Measurements from ENCODE around the gene KIAA1755. TPM values are rescaled to one million over a fixed set of nuclear protein-coding genes. Genes with fewer than 3 reads are reported as not detected.
"Not testable (repeated sequence)": the region's sequence is repeated elsewhere in the genome, so short reads cannot be mapped to it uniquely, and the experiment has no call there.

KIAA1755 gene
- total RNA-seq, 8 experiments from 2014 or later = 0.05 to 73.6 (median 1.2) TPM

GRCh38 chr20:38269040-38269439 is 8.5 kb upstream of the KIAA1755 start:
- Histone ChIP-seq H3K4me1 (replicated peaks in 1 of 2) (no peaks in the 10 kb centered on the region), H3K27ac (no peak overlapping the region), H3K4me3 (no peak overlapping the region)
- WGBS, 10 experiments = 86 to 100% (median 100%) methylated on average over 1 to 3 of the region's 3 CpGs; no CpG with 5 or more reads in 3 of the 10 experiments
- in situ Hi-C loops (cut with MboI; ENCODE audit: low pct_unique_long_range_greater_than_20kb in 2 of 9, low sequenced_read_pairs in 9 of 9, unreplicated experiment in 9 of 9) = no loop called here
- ATAC-seq (replicated peaks in 6 of 8) = no peak

GRCh38 chr20:38267901-38268514 is 7.5 kb upstream of the KIAA1755 start:
- in situ Hi-C loops (cut with MboI; ENCODE audit: low pct_unique_long_range_greater_than_20kb in 2 of 9, low sequenced_read_pairs in 9 of 9, unreplicated experiment in 9 of 9) = no loop called here
- H3K27ac ChIP-seq = no peak overlapping the region
- WGBS, 10 experiments = 0 to 83% (median 63%) methylated on average over 1 to 4 of the region's 5 CpGs
- H3K4me3 ChIP-seq = no peak overlapping the region
- H3K4me1 ChIP-seq (replicated peaks in 1 of 2) = no peaks in the 10 kb centered on the region
- ATAC-seq (replicated peaks in 6 of 8) = no peak

GRCh38 chr20:38267296-38267695 is 6.8 kb upstream of the KIAA1755 start:
- ATAC-seq (replicated peaks in 6 of 8) = no peak
- Histone ChIP-seq H3K27ac (no peak overlapping the region), H3K4me1 (replicated peaks in 1 of 2) (no peaks in the 10 kb centered on the region), H3K4me3 (no peak overlapping the region)
- in situ Hi-C loops (cut with MboI; ENCODE audit: low pct_unique_long_range_greater_than_20kb in 2 of 9, low sequenced_read_pairs in 9 of 9, unreplicated experiment in 9 of 9) = no loop called here
- 20 to 100% (median 88%) methylated on average over 1 to 2 of the region's 2 CpGs; no CpG with 5 or more reads in 1 of the 10 experiments for WGBS, 10 experiments

GRCh38 chr20:38266426-38266825 is 5.9 kb upstream of the KIAA1755 start:
- no peak for ATAC-seq (replicated peaks in 6 of 8)
- in situ Hi-C loops (cut with MboI; ENCODE audit: low pct_unique_long_range_greater_than_20kb in 2 of 9, low sequenced_read_pairs in 9 of 9, unreplicated experiment in 9 of 9) = no loop called here
- 68 to 100% (median 88%) methylated on average over 2 of the region's 2 CpGs; no CpG with 5 or more reads in 2 of the 10 experiments for WGBS, 10 experiments
- Histone ChIP-seq H3K4me1 (replicated peaks in 1 of 2) (no peaks in the 10 kb centered on the region), H3K27ac (no peak overlapping the region), H3K4me3 (no peak overlapping the region)

GRCh38 chr20:38262931-38263330 is 2.4 kb upstream of the KIAA1755 start:
- H3K4me3 ChIP-seq = no peak overlapping the region
- 51 to 100% (median 69%) methylated on average over 2 to 5 of the region's 6 CpGs; no CpG with 5 or more reads in 1 of the 10 experiments for WGBS, 10 experiments
- H3K4me1 ChIP-seq (replicated peaks in 1 of 2) = peaks cover 0 to 7% of the 10 kb centered on the region in 2 donors
- in situ Hi-C loops (cut with MboI; ENCODE audit: low pct_unique_long_range_greater_than_20kb in 2 of 9, low sequenced_read_pairs in 9 of 9, unreplicated experiment in 9 of 9) = no loop called here
- no peak overlapping the region for H3K27ac ChIP-seq
- ATAC-seq (replicated peaks in 6 of 8) = no peak

GRCh38 chr20:38261054-38261390 is 487 bp upstream of the KIAA1755 start:
- Histone ChIP-seq H3K4me3 (no peak overlapping the region), H3K4me1 (replicated peaks in 1 of 2) (peaks cover 0 to 7% of the 10 kb centered on the region in 2 donors), H3K27ac (no peak overlapping the region)
- WGBS, 10 experiments = 44 to 100% (median 100%) methylated on average over 1 to 6 of the region's 8 CpGs; no CpG with 5 or more reads in 4 of the 10 experiments
- in situ Hi-C loops (cut with MboI; ENCODE audit: low pct_unique_long_range_greater_than_20kb in 2 of 9, low sequenced_read_pairs in 9 of 9, unreplicated experiment in 9 of 9) = no loop called here
- ATAC-seq (replicated peaks in 6 of 8) = no peak

- H3K4me1 ChIP-seq (replicated peaks in 1 of 2) = peaks cover 0 to 7% of the 10 kb centered on the region in 2 donors
- ATAC-seq (replicated peaks in 6 of 8) = peak in 6 of 8 experiments; percentile 14 to 85 (median 42)
- no peak overlapping the region for H3K27ac ChIP-seq
- H3K4me3 ChIP-seq = no peak overlapping the region
- in situ Hi-C loops (cut with MboI; ENCODE audit: low pct_unique_long_range_greater_than_20kb in 2 of 9, low sequenced_read_pairs in 9 of 9, unreplicated experiment in 9 of 9) = no loop called here
- 0 to 50% (median 10%) methylated on average over 1 to 2 of the region's 5 CpGs; no CpG with 5 or more reads in 4 of the 10 experiments for WGBS, 10 experiments
Measured at GRCh38 chr20:38260025-38260377, 534 bp downstream of the KIAA1755 start.

GRCh38 chr20:38258545-38259215 is 1.9 kb downstream of the KIAA1755 start:
- in situ Hi-C loops (cut with MboI; ENCODE audit: low pct_unique_long_range_greater_than_20kb in 2 of 9, low sequenced_read_pairs in 9 of 9, unreplicated experiment in 9 of 9) = no loop called here
- 75 to 100% (median 97%) methylated on average over 1 to 6 of the region's 7 CpGs; no CpG with 5 or more reads in 2 of the 10 experiments for WGBS, 10 experiments
- H3K4me3 ChIP-seq = no peak overlapping the region
- peaks cover 0 to 7% of the 10 kb centered on the region in 2 donors for H3K4me1 ChIP-seq (replicated peaks in 1 of 2)
- H3K27ac ChIP-seq = no peak overlapping the region
- ATAC-seq (replicated peaks in 6 of 8) = no peak

GRCh38 chr20:38256966-38257365 is 3.6 kb downstream of the KIAA1755 start:
- 29 to 100% (median 60%) methylated on average over 1 of the region's 2 CpGs; no CpG with 5 or more reads in 5 of the 10 experiments for WGBS, 10 experiments
- no peak overlapping the region for H3K27ac ChIP-seq

GRCh38 chr20:38256021-38256420 is 4.5 kb downstream of the KIAA1755 start:
- H3K27ac ChIP-seq = no peak overlapping the region
- peaks cover 0 to 10% of the 10 kb centered on the region in 2 donors for H3K4me1 ChIP-seq (replicated peaks in 1 of 2)
- H3K4me3 ChIP-seq = no peak overlapping the region
- ATAC-seq (replicated peaks in 6 of 8) = no peak
- WGBS, 10 experiments = 51 to 100% (median 82%) methylated on average over 1 to 4 of the region's 4 CpGs
- in situ Hi-C loops (cut with MboI; ENCODE audit: low pct_unique_long_range_greater_than_20kb in 2 of 9, low sequenced_read_pairs in 9 of 9, unreplicated experiment in 9 of 9) = no loop called here

More at GRCh38 chr20:38256966-38257365, 3.6 kb downstream of the KIAA1755 start:
- in situ Hi-C loops (cut with MboI; ENCODE audit: low pct_unique_long_range_greater_than_20kb in 2 of 9, low sequenced_read_pairs in 9 of 9, unreplicated experiment in 9 of 9) = no loop called here
- no peak for ATAC-seq (replicated peaks in 6 of 8)
- peaks cover 0 to 10% of the 10 kb centered on the region in 2 donors for H3K4me1 ChIP-seq (replicated peaks in 1 of 2)
- no peak overlapping the region for H3K4me3 ChIP-seq

- no peak for ATAC-seq (replicated peaks in 6 of 8)
Measured at GRCh38 chr20:38255393-38255792, 5.1 kb downstream of the KIAA1755 start.

GRCh38 chr20:38254621-38255020 is 5.9 kb downstream of the KIAA1755 start:
- H3K27ac ChIP-seq; ATAC-seq (replicated peaks in 6 of 8); in situ Hi-C loops (cut with MboI; ENCODE audit: low pct_unique_long_range_greater_than_20kb in 2 of 9, low sequenced_read_pairs in 9 of 9, unreplicated experiment in 9 of 9); H3K4me1 ChIP-seq (replicated peaks in 1 of 2); H3K4me3 ChIP-seq: not testable (repeated sequence)
- 80 to 100% (median 90%) methylated on average over 1 to 2 of the region's 4 CpGs; no CpG with 5 or more reads in 6 of the 10 experiments for WGBS, 10 experiments

More at GRCh38 chr20:38255393-38255792, 5.1 kb downstream of the KIAA1755 start:
- in situ Hi-C loops (cut with MboI; ENCODE audit: low pct_unique_long_range_greater_than_20kb in 2 of 9, low sequenced_read_pairs in 9 of 9, unreplicated experiment in 9 of 9) = no loop called here
- Histone ChIP-seq H3K4me3 (no peak overlapping the region), H3K27ac (no peak overlapping the region), H3K4me1 (replicated peaks in 1 of 2) (peaks cover 0 to 8% of the 10 kb centered on the region in 2 donors)
- 23 to 100% (median 67%) methylated on average over 1 to 3 of the region's 5 CpGs; no CpG with 5 or more reads in 3 of the 10 experiments for WGBS, 10 experiments

- H3K4me1 ChIP-seq (replicated peaks in 1 of 2) = peaks cover 0 to 3% of the 10 kb centered on the region in 2 donors
- no peak overlapping the region for H3K27ac ChIP-seq
- no peak for ATAC-seq (replicated peaks in 6 of 8)
- in situ Hi-C loops (cut with MboI; ENCODE audit: low pct_unique_long_range_greater_than_20kb in 2 of 9, low sequenced_read_pairs in 9 of 9, unreplicated experiment in 9 of 9) = no loop called here
- WGBS, 10 experiments = 0 to 94% (median 84%) methylated on average over 1 to 5 of the region's 6 CpGs
- no peak overlapping the region for H3K4me3 ChIP-seq
Measured at GRCh38 chr20:38253571-38253970, 7.0 kb downstream of the KIAA1755 start.
